ENCODE measurements around the gene COL5A1. TPM values are rescaled to one million over a fixed set of nuclear protein-coding genes. Genes with fewer than 3 reads are reported as not detected.

Gene COL5A1
- total RNA-seq, 1 donor = 0.21 TPM

- H3K4me3 ChIP-seq (ENCODE audit: low read length) = no peak overlapping the region
- no peaks in the 10 kb centered on the region for H3K27me3 ChIP-seq (ENCODE audit: insufficient read depth, low read length)
- H3K4me1 ChIP-seq (ENCODE audit: insufficient read depth, low read length) = no peaks in the 10 kb centered on the region
- H3K9me3 ChIP-seq (ENCODE audit: low read depth, low read length) = no peaks in the 10 kb centered on the region
Observed at GRCh38 chr9:134619448-134619982, 22.1 kb upstream of the COL5A1 start.

- H3K27me3 ChIP-seq (ENCODE audit: insufficient read depth, low read length) = no peaks in the 10 kb centered on the region
- no peaks in the 10 kb centered on the region for H3K9me3 ChIP-seq (ENCODE audit: low read depth, low read length)
- no peaks in the 10 kb centered on the region for H3K4me1 ChIP-seq (ENCODE audit: insufficient read depth, low read length)
- H3K4me3 ChIP-seq (ENCODE audit: low read length) = no peak overlapping the region
Observed at GRCh38 chr9:134619983-134620661, 21.5 kb upstream of the COL5A1 start.

GRCh38 chr9:134620751-134621557 lies 20.6 kb upstream of the COL5A1 start:
- H3K4me3 ChIP-seq (ENCODE audit: low read length) = no peak overlapping the region
- H3K4me1 ChIP-seq (ENCODE audit: insufficient read depth, low read length) = no peaks in the 10 kb centered on the region
- no peaks in the 10 kb centered on the region for H3K27me3 ChIP-seq (ENCODE audit: insufficient read depth, low read length)
- no peaks in the 10 kb centered on the region for H3K9me3 ChIP-seq (ENCODE audit: low read depth, low read length)

GRCh38 chr9:134621558-134622110 lies 20.0 kb upstream of the COL5A1 start:
- no peaks in the 10 kb centered on the region for H3K4me1 ChIP-seq (ENCODE audit: insufficient read depth, low read length)
- H3K9me3 ChIP-seq (ENCODE audit: low read depth, low read length) = no peaks in the 10 kb centered on the region
- no peaks in the 10 kb centered on the region for H3K27me3 ChIP-seq (ENCODE audit: insufficient read depth, low read length)
- H3K4me3 ChIP-seq (ENCODE audit: low read length) = no peak overlapping the region

GRCh38 chr9:134622896-134623257 lies 18.7 kb upstream of the COL5A1 start:
- Histone ChIP-seq H3K4me1 (ENCODE audit: insufficient read depth, low read length) (no peaks in the 10 kb centered on the region), H3K27me3 (ENCODE audit: insufficient read depth, low read length) (no peaks in the 10 kb centered on the region), H3K4me3 (ENCODE audit: low read length) (no peak overlapping the region), H3K9me3 (ENCODE audit: low read depth, low read length) (no peaks in the 10 kb centered on the region)

GRCh38 chr9:134623258-134624066 lies 18.1 kb upstream of the COL5A1 start:
- no peak overlapping the region for H3K4me3 ChIP-seq (ENCODE audit: low read length)
- H3K27me3 ChIP-seq (ENCODE audit: insufficient read depth, low read length) = no peaks in the 10 kb centered on the region
- H3K9me3 ChIP-seq (ENCODE audit: low read depth, low read length) = no peaks in the 10 kb centered on the region
- no peaks in the 10 kb centered on the region for H3K4me1 ChIP-seq (ENCODE audit: insufficient read depth, low read length)

GRCh38 chr9:134624137-134624591 lies 17.4 kb upstream of the COL5A1 start:
- Histone ChIP-seq H3K9me3 (ENCODE audit: low read depth, low read length) (no peaks in the 10 kb centered on the region), H3K4me1 (ENCODE audit: insufficient read depth, low read length) (no peaks in the 10 kb centered on the region)

GRCh38 chr9:134624621-134625181 lies 16.9 kb upstream of the COL5A1 start:
- no peaks in the 10 kb centered on the region for H3K4me1 ChIP-seq (ENCODE audit: insufficient read depth, low read length)
- H3K27me3 ChIP-seq (ENCODE audit: insufficient read depth, low read length) = no peaks in the 10 kb centered on the region
- no peak overlapping the region for H3K4me3 ChIP-seq (ENCODE audit: low read length)
- no peaks in the 10 kb centered on the region for H3K9me3 ChIP-seq (ENCODE audit: low read depth, low read length)

More at GRCh38 chr9:134624137-134624591, 17.4 kb upstream of the COL5A1 start:
- Histone ChIP-seq H3K4me3 (ENCODE audit: low read length) (no peak overlapping the region), H3K27me3 (ENCODE audit: insufficient read depth, low read length) (no peaks in the 10 kb centered on the region)

GRCh38 chr9:134625361-134626068 lies 16.1 kb upstream of the COL5A1 start:
- Histone ChIP-seq H3K27me3 (ENCODE audit: insufficient read depth, low read length) (no peaks in the 10 kb centered on the region), H3K9me3 (ENCODE audit: low read depth, low read length) (no peaks in the 10 kb centered on the region), H3K4me3 (ENCODE audit: low read length) (no peak overlapping the region), H3K4me1 (ENCODE audit: insufficient read depth, low read length) (no peaks in the 10 kb centered on the region)

GRCh38 chr9:134626069-134626423 lies 15.6 kb upstream of the COL5A1 start:
- Histone ChIP-seq H3K4me3 (ENCODE audit: low read length) (no peak overlapping the region), H3K9me3 (ENCODE audit: low read depth, low read length) (no peaks in the 10 kb centered on the region), H3K27me3 (ENCODE audit: insufficient read depth, low read length) (no peaks in the 10 kb centered on the region), H3K4me1 (ENCODE audit: insufficient read depth, low read length) (no peaks in the 10 kb centered on the region)

GRCh38 chr9:134626571-134627416 lies 14.8 kb upstream of the COL5A1 start:
- no peaks in the 10 kb centered on the region for H3K9me3 ChIP-seq (ENCODE audit: low read depth, low read length)
- no peak overlapping the region for H3K4me3 ChIP-seq (ENCODE audit: low read length)
- H3K27me3 ChIP-seq (ENCODE audit: insufficient read depth, low read length) = no peaks in the 10 kb centered on the region
- no peaks in the 10 kb centered on the region for H3K4me1 ChIP-seq (ENCODE audit: insufficient read depth, low read length)

- Histone ChIP-seq H3K27me3 (ENCODE audit: insufficient read depth, low read length) (no peaks in the 10 kb centered on the region), H3K4me3 (ENCODE audit: low read length) (no peak overlapping the region), H3K9me3 (ENCODE audit: low read depth, low read length) (no peaks in the 10 kb centered on the region), H3K4me1 (ENCODE audit: insufficient read depth, low read length) (no peaks in the 10 kb centered on the region)
Observed at GRCh38 chr9:134627417-134628353, 13.9 kb upstream of the COL5A1 start.

Measured in mononuclear cell (primary cell).